GM18873 (cell line): ENCODE data around the gene ANKRD33.

Experiments
- ATAC-seq: cut with Tn5 transposase; IDR thresholded peaks from one replicate; pipeline ENCODE4 v1.9.1; 2021; ENCODE audit warnings: mild to moderate bottlenecking, moderate library complexity, moderate number of reproducible peaks; ENCODE audit not compliant: unreplicated experiment, low FRiP score

The ANKRD33 gene

DNA sequence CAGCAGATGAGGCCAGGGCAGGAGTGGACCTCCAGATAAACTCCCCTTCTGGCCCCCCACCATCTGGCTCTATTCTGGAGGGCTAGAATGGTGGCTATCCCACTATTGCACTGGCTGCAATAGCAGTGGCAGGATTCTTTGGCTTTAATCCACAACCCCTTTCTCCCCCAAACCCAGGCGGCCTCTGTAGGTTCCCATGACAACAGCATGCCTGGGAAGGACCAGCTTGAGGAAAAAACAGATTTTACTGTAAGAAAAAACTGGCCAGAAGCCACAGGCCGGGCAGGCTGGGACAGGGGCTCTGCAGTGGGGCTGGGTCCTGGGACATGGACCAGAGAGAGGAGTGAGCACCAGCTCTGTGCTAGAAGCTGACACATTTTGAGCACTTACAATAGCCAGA is 50.0 kb downstream of the ANKRD33 start:
- ATAC-seq: no peak

DNA sequence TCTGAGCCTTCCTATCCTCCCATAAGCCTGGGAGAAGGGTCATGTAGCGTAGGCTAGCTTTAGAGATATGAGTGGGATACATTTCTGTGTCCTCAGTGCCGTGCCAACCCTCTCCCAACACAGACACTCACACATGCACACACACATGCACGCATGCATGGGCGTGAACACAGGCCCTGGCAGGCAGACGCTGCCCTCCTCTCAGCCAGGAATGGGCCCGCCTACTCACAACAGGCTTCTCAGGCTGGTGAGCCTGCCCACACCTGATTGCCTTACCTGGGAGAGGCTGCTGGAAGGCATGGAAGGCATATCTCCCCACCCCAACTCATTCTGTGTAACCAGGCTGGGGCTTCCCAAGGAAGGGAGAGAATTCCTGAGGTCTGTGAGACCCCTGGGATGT is 50.8 kb downstream of the ANKRD33 start:
- ATAC-seq: no peak

GRCh38 chr12:51941011-51941581 is 53.2 kb downstream of the ANKRD33 start:
- no peak for ATAC-seq
